SH-SY5Y (cell line): ENCODE measurements around the gene GFPT2.

Source experiments
- GATA2 ChIP-seq: IDR thresholded peaks from 2 replicates; pipeline ENCODE4 v1.6.1; 2011; ENCODE audit warnings: mild to moderate bottlenecking, low read depth, low read length
- GATA3 ChIP-seq: IDR thresholded peaks from 2 replicates; pipeline ENCODE4 v1.6.1; 2011; ENCODE audit warnings: low read depth, mild to moderate bottlenecking, low read length, moderate library complexity

GRCh38 chr5:180335614-180336233, 17.4 kb downstream of the GFPT2 start:
- TF ChIP-seq GATA2 (no peak), GATA3 (no peak)
